Liver (tissue), 3 donors: ENCODE data around the gene CAB39.

Experiments
- CTCF ChIP-seq: fragments of 150-350 bp; IDR thresholded peaks from 2 replicates; pipeline ENCODE4 v1.5.1; 2017; ENCODE audit warnings: improper control_type of control experiment, low read depth, low read length; ENCODE audit not compliant: missing input control
- FOXA1 ChIP-seq: IDR thresholded peaks from 2 replicates; pipeline ENCODE4 v1.6.1; 2016; ENCODE audit warnings: antibody characterized with exemption
- JUND ChIP-seq, 2 donors: IDR thresholded peaks; 2 replicates each; pipeline ENCODE4 v1.6.1; 2016; ENCODE audit warnings: antibody characterized with exemption in 2 of 2
- NR2F2 ChIP-seq: IDR thresholded peaks from 2 replicates; pipeline ENCODE4 v1.6.1; 2016; ENCODE audit warnings: antibody characterized with exemption
- RAD21 ChIP-seq, 2 donors: IDR thresholded peaks; 2 replicates each; pipeline ENCODE4 v1.6.1; 2016; ENCODE audit warnings: antibody characterized with exemption in 2 of 2, mild to moderate bottlenecking in 2 of 2
- REST ChIP-seq: IDR thresholded peaks from 2 replicates; pipeline ENCODE4 v1.6.1; 2016; ENCODE audit warnings: antibody characterized with exemption, mild to moderate bottlenecking
- SP1 ChIP-seq: IDR thresholded peaks from 2 replicates; pipeline ENCODE4 v1.6.1; 2018; ENCODE audit warnings: antibody characterized with exemption, mild to moderate bottlenecking
- YY1 ChIP-seq: IDR thresholded peaks from 2 replicates; pipeline ENCODE4 v1.6.1; 2016; ENCODE audit warnings: antibody characterized with exemption, mild to moderate bottlenecking
- ZBTB33 ChIP-seq: IDR thresholded peaks from 2 replicates; pipeline ENCODE4 v1.6.1; 2016; ENCODE audit warnings: antibody characterized with exemption
- TF ChIP-seq, protein P1 (sequence below): IDR thresholded peaks from 2 replicates; pipeline ENCODE4 v1.6.1; 2016; ENCODE audit warnings: antibody characterized with exemption
- donor health status: healthy.
- donor health status: healthy.

DNA sequence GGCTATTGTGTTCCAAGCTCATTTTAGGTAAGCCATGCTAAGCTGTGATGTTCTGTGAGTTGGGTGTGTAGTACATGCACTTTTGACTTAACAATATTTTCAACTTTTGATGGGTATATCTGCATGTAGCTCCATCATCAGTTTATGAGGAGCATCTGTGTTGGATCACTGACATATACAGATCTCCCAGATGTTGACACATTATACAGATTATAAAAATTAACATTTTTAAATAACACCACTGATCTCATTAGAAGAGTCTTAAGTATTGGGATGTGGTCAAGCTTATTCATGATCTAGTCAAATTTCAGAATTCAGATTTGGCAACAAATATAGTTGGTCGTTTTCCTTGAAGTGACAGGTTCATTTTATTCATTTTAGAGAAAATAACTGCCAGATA, 51.7 kb downstream of the CAB39 start:
- TF ChIP-seq CTCF = no peak
- no peak for TF ChIP-seq NR2F2
- no peak for TF ChIP-seq RAD21 (IDR thresholded peaks at IDR 0.05)
- TF ChIP-seq, protein P1, sequence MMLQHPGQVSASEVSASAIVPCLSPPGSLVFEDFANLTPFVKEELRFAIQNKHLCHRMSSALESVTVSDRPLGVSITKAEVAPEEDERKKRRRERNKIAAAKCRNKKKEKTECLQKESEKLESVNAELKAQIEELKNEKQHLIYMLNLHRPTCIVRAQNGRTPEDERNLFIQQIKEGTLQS = no peak
- no peak for TF ChIP-seq SP1
- no peak for TF ChIP-seq FOXA1
- no peak for TF ChIP-seq REST
- TF ChIP-seq ZBTB33 = no peak
- no peak for TF ChIP-seq JUND (IDR thresholded peaks at IDR 0.05)
- TF ChIP-seq YY1 = no peak
